Heart left ventricle (tissue), 13 donors: ENCODE measurements around the gene DDX11.

Experiments used
- CTCF ChIP-seq, 12 donors: fragments of 200-600 bp; sonication (generic) in 4 of 12; IDR thresholded peaks; one replicate each; pipeline versions ENCODE4 v1.5.0 to v1.8.0; 2018 to 2022; ENCODE audit warnings: antibody characterized with exemption in 12 of 12, mild to moderate bottlenecking in 5 of 12
- POLR2A ChIP-seq, 2 donors: fragments of 450-650 bp; IDR thresholded peaks; one replicate each; pipeline ENCODE4 v1.6.1; 2017; ENCODE audit warnings: antibody characterized with exemption in 2 of 2, mild to moderate bottlenecking in 2 of 2, moderate library complexity in 2 of 2
- donor health status: ischemic (EF 13 %, LVEDD 7.1; RV severe dilation, severe dysfunction).
- donor health status: DM: no; HTN: yes; CAD: no.
- donor health status: DM: no; HTN: no; CAD: no.
- donor health status: ischemic (EF 25% LVEDD 6.9; RV normal size, moderate dysfunction).
- donor health status: ischemic (EF 25% LVEDD 5.7; RV mildly dilated, moderate dysfunction).
- donor health status: ischemic (EF 35%, LVEDD 5.7; RV mildly dilated, moderate dysfunction).
- donor health status: nonischemic (EF 11% LVEDD 7.7; RV severe dilation, severe dysfunction).
- donor health status: DM: yes; HTN: yes; CAD: no.
- donor health status: PGD.
- donor health status: ischemic (EF 29% LVEDD 5.4; RV normal size, mild dysfunction).
- donor health status: nonischemic (EF 23%, LVEDD 6.1; RV moderate dilation, normal function).

GRCh38 chr12:31105668-31106067, 32.0 kb downstream of the DDX11 start:
- TF ChIP-seq POLR2A (IDR thresholded peaks at IDR 0.05) (no peak), CTCF (IDR thresholded peaks at IDR 0.05) (no peak)
